ENCODE results near the gene IPCEF1. TPM values are rescaled to one million over a fixed set of nuclear protein-coding genes. Genes with fewer than 3 reads are reported as not detected.

The IPCEF1 gene
- total and polyA plus RNA-seq, 2 of the 8 experiments (the other 6 are each of a cell fraction or from before 2014, with no cell fraction given), result 0.41 to 0.78 TPM

- no peak overlapping the region for H3K14ac ChIP-seq (ENCODE audit: insufficient read length)
- CTCF ChIA-PET (ENCODE audit: partially characterized antibody), result no interaction called here
- H2BK20ac ChIP-seq (ENCODE audit: low read length), result no peak overlapping the region
- TF ChIP-seq SIX5 (IDR thresholded peaks at IDR 0.05; ENCODE audit: low read depth, low read length) (no peak), NANOG (IDR thresholded peaks at IDR 0.05; ENCODE audit: insufficient read depth, low read depth, low read length, poor library complexity, severe bottlenecking) (no peak), JUN (IDR thresholded peaks at IDR 0.05; ENCODE audit: low read depth, low read length) (no peak)
- H3K4ac ChIP-seq (replicated peaks; ENCODE audit: insufficient read length, low read depth, low read length), result no peak overlapping the region
- no peak overlapping the region for H3K23ac ChIP-seq (ENCODE audit: insufficient read length)
- DNase-seq (ENCODE audit: low read depth in 1 of 2, low spot score in 2 of 2) (no peak), FAIRE-seq (no peak)
- no peak overlapping the region for H2AK5ac ChIP-seq (ENCODE audit: low read depth, low read length)
- H3K79me2 ChIP-seq (ENCODE audit: control insufficient read depth in 1 of 2, insufficient read depth in 2 of 2, low read length in 2 of 2), result no peaks in the 10 kb centered on the region
- WGBS, 2 experiments (ENCODE audit: extremely low coverage in 1 of 2, insufficient coverage in 1 of 2, insufficient read length in 1 of 2, insufficient replicate concordance in 2 of 2, low coverage in 1 of 2, low lambda C conversion rate in 2 of 2, missing lambda C conversion rate in 1 of 2), result 91% methylated on average over 10 of the region's 10 CpGs; no CpG with 5 or more reads in 1 of the 2 experiments
- H3K23me2 ChIP-seq (ENCODE audit: low read depth, low read length), result no peaks in the 10 kb centered on the region
- no peak overlapping the region for H3K4me2 ChIP-seq (ENCODE audit: insufficient read depth in 1 of 2, low read depth in 2 of 2, low read length in 2 of 2)
- no peak overlapping the region for H3K18ac ChIP-seq (ENCODE audit: extremely low read depth, low read length)
- H4K91ac ChIP-seq (replicated peaks; ENCODE audit: insufficient read length, low read length), result no peak overlapping the region
- H4K8ac ChIP-seq (ENCODE audit: extremely low read depth, insufficient read depth, low read length), result no peak overlapping the region
- H3K27me3 ChIP-seq (replicated peaks in 1 of 4; ENCODE audit: control insufficient read depth in 3 of 4, extremely low read depth in 1 of 4, insufficient read depth in 3 of 4, low read length in 3 of 4), result no peaks in the 10 kb centered on the region
- H3K27ac ChIP-seq (ENCODE audit: low read depth, low read length), result no peak overlapping the region
- H3K36me3 ChIP-seq (ENCODE audit: control insufficient read depth in 2 of 4, insufficient read depth in 4 of 4, low read length in 3 of 4), result no peaks in the 10 kb centered on the region
- H3K79me1 ChIP-seq (ENCODE audit: low read depth, low read length), result no peaks in the 10 kb centered on the region
- H4K20me1 ChIP-seq (replicated peaks in 1 of 2; ENCODE audit: control insufficient read depth in 1 of 2, insufficient read depth in 2 of 2, low read length in 2 of 2), result no peaks in the 10 kb centered on the region
- H2AFZ ChIP-seq (ENCODE audit: low read length), result no peak overlapping the region
- H3K56ac ChIP-seq (replicated peaks; ENCODE audit: insufficient read length, low read depth, low read length), result no peak overlapping the region
- H3K4me1 ChIP-seq (replicated peaks in 1 of 4; ENCODE audit: control insufficient read depth in 3 of 4, insufficient read depth in 4 of 4, low read length in 3 of 4), result peaks cover 0 to 6% (median 0%) of the 10 kb centered on the region in 4 experiments; a peak in 1 of 7 replicates
- no peak overlapping the region for H2BK12ac ChIP-seq (ENCODE audit: low read depth, low read length)
- 0 out of 4 replicates have a peak, but pooled peaks cover 0 to 5% of the 10 kb centered on the region in 2 experiments for H3K9me3 ChIP-seq (ENCODE audit: insufficient read depth in 2 of 2, low read depth in 1 of 2, low read length in 1 of 2)
- no peak overlapping the region for H4K5ac ChIP-seq (ENCODE audit: insufficient read length, low read depth, low read length)
- H3K4me3 ChIP-seq (ENCODE audit: extremely low read depth in 1 of 4, insufficient read depth in 2 of 4, low read depth in 3 of 4, low read length in 4 of 4), result no peak overlapping the region
- no peak overlapping the region for H2BK5ac ChIP-seq (ENCODE audit: low read depth, low read length)
- H2BK15ac ChIP-seq (ENCODE audit: low read length), result no peak overlapping the region
- POLR2A ChIA-PET (ENCODE audit: partially characterized antibody), result no interaction called here
- no peak overlapping the region for H2BK120ac ChIP-seq (replicated peaks; ENCODE audit: low read depth, low read length)
- H3K9ac ChIP-seq (replicated peaks in 1 of 4; ENCODE audit: extremely low read depth in 1 of 4, low read depth in 3 of 4, low read length in 3 of 4), result no peak overlapping the region
Measured at GRCh38 chr6:154301839-154302752, 54.5 kb downstream of the IPCEF1 start.
